ENCODE measurements around the gene PIANP.
A peak's percentile ranks its signal among the peaks of the same experiment; 100 is the strongest.

Gene PIANP

DNA sequence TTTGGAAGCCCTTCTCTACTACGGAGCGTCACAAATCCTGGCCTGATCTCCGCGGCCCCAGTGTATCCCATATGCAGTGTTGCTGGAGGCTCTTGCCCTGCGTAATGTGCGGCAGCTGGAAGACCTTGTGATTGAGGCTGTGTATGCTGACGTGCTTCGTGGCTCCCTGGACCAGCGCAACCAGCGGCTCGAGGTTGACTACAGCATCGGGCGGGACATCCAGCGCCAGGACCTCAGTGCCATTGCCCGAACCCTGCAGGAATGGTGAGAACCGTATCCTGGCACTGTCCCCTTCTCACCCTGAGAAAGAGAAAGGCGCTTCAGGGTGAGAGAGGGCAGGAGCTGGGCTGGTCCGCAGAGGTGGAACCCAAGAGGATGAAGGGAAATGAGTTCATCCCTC is 28.6 kb upstream of the PIANP start:
- TF ChIP-seq GABPA (IDR thresholded peaks at IDR 0.05; ENCODE audit: low read depth) (no peak), POLR2AphosphoS5 (IDR thresholded peaks at IDR 0.05; ENCODE audit: low read depth) (no peak), SPI1 (IDR thresholded peaks at IDR 0.05; ENCODE audit: borderline replicate concordance, low read depth) (no peak), REST (IDR thresholded peaks at IDR 0.05; ENCODE audit: insufficient replicate concordance, low read depth) (no peak), CTCF (IDR thresholded peaks at IDR 0.05; ENCODE audit: insufficient read depth, low read length) (no peak)
- no peaks in the 10 kb centered on the region for H3K27me3 ChIP-seq (ENCODE audit: insufficient read depth, poor library complexity, severe bottlenecking)
- H3K4me3 ChIP-seq (replicated peaks; ENCODE audit: insufficient read depth, low read length), result no peak overlapping the region
- no peak for DNase-seq (ENCODE audit: low read depth in 1 of 2, low spot score in 1 of 2)
- H3K27ac ChIP-seq (replicated peaks), result no peak overlapping the region

GRCh38 chr12:6725350-6725749 is 24.7 kb upstream of the PIANP start:
- no peak overlapping the region; the same call in 1 of the 2 replicates for H3K27ac ChIP-seq (replicated peaks)
- no peaks in the 10 kb centered on the region for H3K27me3 ChIP-seq (ENCODE audit: insufficient read depth, poor library complexity, severe bottlenecking)
- H3K4me3 ChIP-seq (replicated peaks; ENCODE audit: insufficient read depth, low read length), result no peak overlapping the region
- TF ChIP-seq CTCF (IDR thresholded peaks at IDR 0.05; ENCODE audit: insufficient read depth, low read length) (no peak), SPI1 (IDR thresholded peaks at IDR 0.05; ENCODE audit: borderline replicate concordance, low read depth) (no peak), POLR2AphosphoS5 (IDR thresholded peaks at IDR 0.05; ENCODE audit: low read depth) (no peak), GABPA (IDR thresholded peaks at IDR 0.05; ENCODE audit: low read depth) (no peak), REST (IDR thresholded peaks at IDR 0.05; ENCODE audit: insufficient replicate concordance, low read depth) (no peak)
- no peak for DNase-seq (ENCODE audit: low read depth in 1 of 2, low spot score in 1 of 2)

DNA sequence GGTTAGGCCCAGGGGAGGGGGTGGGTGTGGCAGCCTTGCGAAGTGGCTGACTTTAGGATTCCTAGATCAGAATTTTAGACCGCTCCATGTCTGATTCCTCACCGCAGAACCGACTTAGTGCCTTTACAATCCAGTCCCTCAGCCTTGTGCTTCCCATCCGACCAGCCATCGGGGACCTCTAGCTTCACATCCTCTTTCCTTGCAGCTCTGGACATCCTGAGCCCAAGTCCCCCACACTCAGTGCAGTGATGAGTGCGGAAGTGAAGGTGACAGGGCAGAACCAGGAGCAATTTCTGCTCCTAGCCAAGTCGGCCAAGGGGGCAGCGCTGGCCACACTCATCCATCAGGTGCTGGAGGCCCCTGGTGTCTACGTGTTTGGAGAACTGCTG is 23.8 kb upstream of the PIANP start:
- Histone ChIP-seq H3K4me3 (replicated peaks; ENCODE audit: insufficient read depth, low read length) (peak overlapping the region; percentile 51), H3K27me3 (ENCODE audit: insufficient read depth, poor library complexity, severe bottlenecking) (no peaks in the 10 kb centered on the region), H3K27ac (replicated peaks) (peak overlapping the region; percentile 89)
- peak; percentile 60 to 72 for DNase-seq (ENCODE audit: low read depth in 1 of 2, low spot score in 1 of 2)
- TF ChIP-seq GABPA (IDR thresholded peaks at IDR 0.05; ENCODE audit: low read depth) (no peak), REST (IDR thresholded peaks at IDR 0.05; ENCODE audit: insufficient replicate concordance, low read depth) (no peak), CTCF (IDR thresholded peaks at IDR 0.05; ENCODE audit: insufficient read depth, low read length) (no peak), SPI1 (IDR thresholded peaks at IDR 0.05; ENCODE audit: borderline replicate concordance, low read depth) (peak; percentile 81), POLR2AphosphoS5 (IDR thresholded peaks at IDR 0.05; ENCODE audit: low read depth) (no peak; the same call in 1 of the 2 replicates)
